DMS53 treated with DMSO at 0.1 percent for 48 hours (cell line): ENCODE measurements around the gene RTRAF.

ENCODE experiments used
- DNase-seq: peaks from one replicate; lab custom pipeline; 2025; ENCODE audit not compliant: unreplicated experiment; lab: John Stamatoyannopoulos, UW

Gene RTRAF

DNA sequence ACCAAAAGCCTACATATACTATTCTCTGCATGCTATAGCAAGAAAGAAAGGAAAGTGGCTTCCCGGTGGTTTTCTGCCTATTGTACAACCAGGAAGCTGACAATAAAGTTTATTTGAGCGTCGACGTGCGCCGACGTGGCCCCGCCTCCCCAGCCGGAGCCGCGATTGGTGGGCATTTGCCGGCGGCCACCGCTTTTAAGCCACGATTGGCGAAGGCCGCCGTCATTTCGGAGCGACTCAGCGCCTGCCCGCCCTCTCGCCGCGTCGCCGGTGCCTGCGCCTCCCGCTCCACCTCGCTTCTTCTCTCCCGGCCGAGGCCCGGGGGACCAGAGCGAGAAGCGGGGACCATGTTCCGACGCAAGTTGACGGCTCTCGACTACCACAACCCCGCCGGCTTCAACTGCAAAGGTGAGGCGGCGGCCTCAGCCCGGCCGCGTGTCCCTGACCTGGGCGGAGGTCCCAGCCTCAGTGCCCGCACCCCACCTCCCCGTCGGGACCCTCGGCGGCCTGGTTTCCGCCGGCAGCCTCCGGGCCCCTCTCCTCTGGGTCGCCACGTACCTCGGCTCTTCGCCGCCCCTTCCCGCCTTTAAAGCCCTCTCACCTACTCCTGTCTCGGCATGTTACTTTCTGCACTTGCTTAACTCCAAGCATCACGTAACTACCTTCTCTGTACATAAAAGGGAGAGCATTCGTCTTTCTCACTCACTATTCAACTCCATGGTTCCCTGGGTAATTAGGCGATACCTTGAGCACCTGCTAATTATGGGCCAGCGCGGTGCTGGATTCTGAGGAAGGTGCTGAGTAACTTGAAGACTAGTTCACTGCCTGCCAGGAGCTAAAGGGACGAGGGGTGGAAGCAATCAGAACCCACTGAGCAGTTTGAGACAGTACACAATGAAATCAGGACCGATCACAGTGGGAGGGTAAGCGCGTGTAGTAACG is at the start of gene RTRAF:
Gene RTRAF (plus strand): TSS at position 254 of the 942 bp plus-strand sequence. CDS start 94 bp downstream, at position 348.
- peak; percentile 78 for DNase-seq

- DNase-seq = no peak
Observed at GRCh38 chr14:51939755-51940301, 49.5 kb upstream of the RTRAF start.

GRCh38 chr14:51942971-51943370 is 46.4 kb upstream of the RTRAF start:
- no peak for DNase-seq

GRCh38 chr14:51950007-51950406 is 39.3 kb upstream of the RTRAF start:
- DNase-seq = no peak

DNA sequence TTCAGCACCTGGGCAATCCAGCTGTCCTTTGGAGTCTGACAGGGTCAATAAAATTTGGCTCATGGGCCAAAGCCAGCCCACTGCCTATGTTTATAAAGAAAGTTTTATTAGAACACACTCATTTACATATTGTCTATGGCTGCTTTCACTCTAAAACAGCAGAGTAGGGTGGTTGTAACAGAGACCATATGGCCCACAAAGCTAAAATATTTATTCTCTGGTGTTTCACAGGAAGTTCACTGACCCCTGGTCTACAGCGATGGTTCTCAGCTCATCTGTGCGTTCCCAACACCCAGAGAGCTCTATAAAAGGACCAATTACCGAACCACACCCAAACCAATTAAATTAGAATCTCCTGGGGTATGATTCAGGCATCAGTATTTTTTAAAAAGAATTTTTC is 37.7 kb upstream of the RTRAF start:
- DNase-seq = no peak

- DNase-seq = no peak
Observed at GRCh38 chr14:51954031-51954430, 35.3 kb upstream of the RTRAF start.

- no peak for DNase-seq
Observed at GRCh38 chr14:51954657-51955056, 34.7 kb upstream of the RTRAF start.

DNA sequence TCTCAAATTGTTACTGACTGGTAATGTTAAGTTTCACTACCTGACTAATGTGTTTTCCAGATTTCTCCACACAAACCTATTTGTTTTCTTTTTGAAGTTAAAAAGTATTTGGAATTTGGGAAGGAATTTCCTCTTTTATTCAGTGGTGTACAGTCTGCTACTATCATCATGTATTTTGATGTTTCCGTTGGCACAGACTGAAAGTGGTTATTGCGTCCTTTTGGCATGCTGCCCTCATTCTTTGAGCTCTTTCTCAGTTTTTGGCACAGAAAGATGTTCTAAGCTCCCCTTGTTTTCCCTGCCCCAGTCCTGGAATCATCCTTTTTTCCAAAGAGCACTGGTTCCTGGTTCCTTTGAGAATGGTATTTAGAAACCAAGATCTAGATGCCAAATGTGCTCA is 31.4 kb upstream of the RTRAF start:
- DNase-seq = no peak

- no peak for DNase-seq
Observed at GRCh38 chr14:51959928-51960327, 29.4 kb upstream of the RTRAF start.

GRCh38 chr14:51960866-51961265 is 28.5 kb upstream of the RTRAF start:
- DNase-seq = no peak

DNA sequence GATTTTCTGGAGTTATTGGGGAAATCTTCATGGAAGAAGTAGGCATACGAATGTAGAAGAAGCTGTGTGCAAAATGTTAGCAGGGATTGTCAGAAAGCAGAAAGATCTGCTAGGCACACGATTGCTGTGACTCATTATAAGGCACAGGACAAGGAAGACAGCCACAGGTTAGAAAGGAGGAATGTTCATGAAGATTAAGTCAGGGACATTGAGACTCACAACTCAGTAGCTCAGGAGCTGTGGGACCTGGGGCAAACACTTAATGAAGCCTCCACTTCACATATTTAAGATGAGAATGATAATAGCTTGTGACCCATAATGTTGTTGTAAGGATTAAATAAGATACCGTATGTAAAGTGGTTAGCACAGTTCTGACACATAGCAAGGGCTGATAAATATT is 26.6 kb upstream of the RTRAF start:
- DNase-seq = no peak

GRCh38 chr14:51963286-51963685 is 26.1 kb upstream of the RTRAF start:
- no peak for DNase-seq

DNA sequence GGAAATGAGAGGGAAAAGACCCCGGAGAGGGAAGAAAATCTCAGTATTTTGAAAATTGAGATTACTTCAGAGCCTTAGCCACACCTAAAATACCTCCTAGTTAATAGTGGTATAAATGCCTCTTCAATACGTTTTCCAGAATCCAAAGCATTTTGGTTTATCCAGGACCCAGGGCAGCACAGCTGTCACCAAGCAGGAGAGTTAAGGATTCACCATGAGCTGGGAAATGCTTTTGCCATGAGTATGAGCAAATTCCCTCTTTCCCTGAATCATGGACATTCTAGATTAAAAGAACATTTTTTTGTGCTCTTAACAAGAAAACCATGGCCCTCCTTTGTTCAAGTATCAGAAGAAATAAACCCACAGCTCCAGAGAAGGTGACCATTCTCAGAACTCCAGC is 21.8 kb upstream of the RTRAF start:
- no peak for DNase-seq

DNA sequence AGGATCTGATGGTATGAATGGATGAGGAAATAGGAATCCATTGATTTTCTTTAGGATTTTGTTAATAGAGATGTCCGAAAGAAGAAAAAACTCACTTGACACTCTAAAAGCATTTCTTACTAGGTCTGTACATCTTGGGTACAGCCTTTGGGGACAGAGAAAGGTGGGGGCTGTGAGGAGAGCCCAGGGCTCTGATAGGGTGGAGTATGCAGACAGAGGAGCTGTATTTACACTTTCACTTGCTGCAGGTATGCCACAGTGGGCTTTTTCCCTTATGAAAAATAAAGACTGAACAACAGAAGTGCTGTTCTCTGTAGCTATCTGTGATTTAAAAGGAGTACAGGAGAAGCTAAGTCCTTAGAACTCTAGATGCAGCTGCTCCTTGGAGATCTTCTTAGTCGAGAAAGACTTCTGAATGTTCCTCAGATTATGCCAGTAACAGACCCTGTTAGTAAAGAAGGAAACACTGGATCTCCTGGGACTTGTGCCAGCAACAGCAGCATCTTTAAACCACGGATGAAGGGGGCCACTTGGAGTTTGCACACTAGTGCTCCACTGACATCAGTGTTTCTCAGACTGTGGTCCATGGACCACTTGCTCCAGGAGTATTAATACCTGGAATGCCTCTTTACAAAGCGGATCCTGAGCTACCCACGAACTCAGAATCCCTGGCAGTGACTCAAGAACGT is 19.4 kb upstream of the RTRAF start:
- no peak for DNase-seq

DNA sequence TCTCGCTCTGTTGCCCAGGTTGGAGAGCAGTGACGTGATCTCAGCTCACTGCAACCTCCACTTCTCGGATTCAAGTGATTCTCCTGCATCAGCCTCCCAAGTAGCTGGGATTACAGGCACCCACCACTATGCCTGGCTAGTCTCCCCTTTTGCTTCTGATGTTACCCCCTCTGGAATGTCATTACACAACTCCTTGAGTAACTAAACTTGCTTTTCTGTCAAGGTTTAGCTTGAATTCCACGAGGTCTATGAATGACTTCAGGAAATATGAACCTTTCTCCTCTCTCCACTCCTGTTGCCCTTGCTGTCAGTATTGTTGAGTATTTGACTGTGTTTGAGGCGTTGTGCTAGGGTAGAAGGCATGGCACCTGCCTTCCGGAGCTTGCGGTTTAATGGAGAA is 16.8 kb upstream of the RTRAF start:
- DNase-seq = no peak

GRCh38 chr14:51977075-51977474 is 12.3 kb upstream of the RTRAF start:
- DNase-seq = no peak

GRCh38 chr14:51978681-51979085 is 10.7 kb upstream of the RTRAF start:
- DNase-seq = no peak

GRCh38 chr14:51979088-51979709 is 10.1 kb upstream of the RTRAF start:
- DNase-seq = peak; percentile 55

DNA sequence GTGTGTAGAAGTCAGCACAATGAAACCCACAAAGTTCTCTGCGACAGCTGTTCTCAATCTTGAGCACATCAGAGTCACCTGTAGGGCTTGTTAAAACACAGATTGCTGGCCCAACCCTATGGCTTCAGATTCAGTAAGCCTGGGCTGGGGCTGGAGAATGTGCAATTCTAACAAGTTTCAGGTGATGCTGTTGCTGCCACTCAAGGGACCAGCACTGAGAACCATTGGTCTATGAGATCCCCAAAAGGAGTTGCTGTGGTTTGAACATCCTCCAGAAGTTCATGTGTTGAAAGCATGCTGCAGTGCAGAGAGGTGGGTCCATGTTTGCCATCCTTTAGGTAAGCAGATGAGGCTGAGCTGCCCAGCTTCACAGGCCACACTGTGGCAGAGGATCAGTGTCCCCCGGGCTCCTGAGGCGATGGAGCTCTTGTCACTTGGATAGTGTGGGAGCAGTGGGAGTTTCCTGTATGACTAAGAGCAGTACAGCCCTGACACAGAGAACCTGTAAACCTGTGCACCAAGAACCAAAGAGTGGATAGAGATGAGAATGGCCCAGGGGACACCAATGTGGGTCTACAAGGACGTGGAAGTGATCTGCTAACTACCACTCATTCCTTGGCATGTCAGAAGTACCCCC is 8.0 kb upstream of the RTRAF start:
- no peak for DNase-seq

DNA sequence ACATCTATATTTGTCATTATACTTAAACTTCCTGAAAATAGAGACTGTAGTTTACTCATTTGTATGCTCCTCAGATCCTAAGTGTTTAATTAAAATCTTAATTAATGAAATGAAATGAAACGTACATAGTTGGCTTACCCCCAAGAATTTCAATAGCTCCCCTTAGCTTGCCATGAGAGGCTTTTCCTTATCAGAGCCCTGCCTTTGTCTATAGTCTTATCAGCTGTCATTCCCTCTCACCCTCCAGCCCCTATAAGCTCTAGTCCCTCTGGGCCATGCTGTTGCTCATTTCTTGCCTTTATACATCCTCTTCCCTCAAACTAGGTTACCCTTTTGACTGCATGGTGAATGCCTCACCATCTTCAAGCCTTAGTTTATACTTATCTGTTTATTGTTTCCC is 1.1 kb upstream of the RTRAF start:
- no peak for DNase-seq

DNA sequence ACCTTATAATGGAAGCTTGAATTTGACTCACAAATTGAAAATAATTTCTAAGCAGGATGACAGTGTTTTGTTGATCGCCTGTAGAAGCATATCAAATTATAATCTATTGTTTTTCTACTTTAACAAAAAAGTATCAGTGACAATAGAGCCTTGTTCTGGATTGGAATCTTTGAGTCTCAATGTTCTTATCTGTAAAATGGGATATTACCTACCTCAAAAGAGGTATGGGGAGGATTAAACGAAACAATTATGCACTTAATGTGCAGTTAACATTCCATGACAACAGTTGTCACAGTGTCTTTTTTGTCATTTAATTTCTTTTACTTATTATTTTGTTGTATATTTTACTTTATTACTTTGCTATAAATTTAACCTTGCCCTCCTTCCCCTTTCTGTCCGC is 1.1 kb downstream of the RTRAF start:
- no peak for DNase-seq
